ENCODE measurements around the gene TMEM273.

DNA sequence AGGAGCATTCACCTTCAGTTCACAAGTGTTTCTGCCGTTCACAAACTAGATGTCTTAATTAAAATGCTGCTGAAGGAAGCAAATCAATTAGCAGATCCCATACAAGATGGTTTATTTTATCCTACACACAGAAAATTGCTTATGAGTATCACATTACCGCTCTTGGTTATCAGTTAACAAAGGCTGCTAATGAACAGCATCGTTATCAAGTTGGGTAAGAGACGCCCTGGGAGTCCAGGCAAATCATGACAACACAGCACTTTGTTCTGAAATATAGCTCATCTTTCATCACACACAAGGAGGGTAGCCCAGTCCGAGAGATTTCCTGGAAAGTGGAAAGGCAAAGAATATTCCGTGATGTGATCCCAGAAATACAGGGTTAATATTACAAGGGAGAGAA is 33.5 kb downstream of the TMEM273 start:
- TF ChIP-seq, protein P1, sequence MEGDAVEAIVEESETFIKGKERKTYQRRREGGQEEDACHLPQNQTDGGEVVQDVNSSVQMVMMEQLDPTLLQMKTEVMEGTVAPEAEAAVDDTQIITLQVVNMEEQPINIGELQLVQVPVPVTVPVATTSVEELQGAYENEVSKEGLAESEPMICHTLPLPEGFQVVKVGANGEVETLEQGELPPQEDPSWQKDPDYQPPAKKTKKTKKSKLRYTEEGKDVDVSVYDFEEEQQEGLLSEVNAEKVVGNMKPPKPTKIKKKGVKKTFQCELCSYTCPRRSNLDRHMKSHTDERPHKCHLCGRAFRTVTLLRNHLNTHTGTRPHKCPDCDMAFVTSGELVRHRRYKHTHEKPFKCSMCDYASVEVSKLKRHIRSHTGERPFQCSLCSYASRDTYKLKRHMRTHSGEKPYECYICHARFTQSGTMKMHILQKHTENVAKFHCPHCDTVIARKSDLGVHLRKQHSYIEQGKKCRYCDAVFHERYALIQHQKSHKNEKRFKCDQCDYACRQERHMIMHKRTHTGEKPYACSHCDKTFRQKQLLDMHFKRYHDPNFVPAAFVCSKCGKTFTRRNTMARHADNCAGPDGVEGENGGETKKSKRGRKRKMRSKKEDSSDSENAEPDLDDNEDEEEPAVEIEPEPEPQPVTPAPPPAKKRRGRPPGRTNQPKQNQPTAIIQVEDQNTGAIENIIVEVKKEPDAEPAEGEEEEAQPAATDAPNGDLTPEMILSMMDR (IDR thresholded peaks at IDR 0.05) = no peak
- TF ChIP-seq TEAD1 (CRISPR knock-in tag; IDR thresholded peaks at IDR 0.05) (no peak), SP1 (CRISPR knock-in tag; conservative IDR thresholded peaks at IDR 0.05) (no peak)
- TF ChIP-seq, protein P2, sequence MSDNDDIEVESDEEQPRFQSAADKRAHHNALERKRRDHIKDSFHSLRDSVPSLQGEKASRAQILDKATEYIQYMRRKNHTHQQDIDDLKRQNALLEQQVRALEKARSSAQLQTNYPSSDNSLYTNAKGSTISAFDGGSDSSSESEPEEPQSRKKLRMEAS (CRISPR knock-in tag; IDR thresholded peaks at IDR 0.05) = no peak
